GM19455 (cell line): ENCODE data around the gene MTF2.

Experiments used
- ATAC-seq: cut with Tn5 transposase; IDR thresholded peaks from one replicate; pipeline ENCODE4 v1.9.1; 2021; ENCODE audit not compliant: unreplicated experiment

The MTF2 gene

GRCh38 chr1:93082313-93082712 lies 3.2 kb downstream of the MTF2 start:
- ATAC-seq: no peak

- no peak for ATAC-seq
Measured at GRCh38 chr1:93083979-93084378, 4.9 kb downstream of the MTF2 start.

GRCh38 chr1:93087532-93087931 lies 8.4 kb downstream of the MTF2 start:
- no peak for ATAC-seq

- no peak for ATAC-seq
Measured at GRCh38 chr1:93093332-93094006, 14.4 kb downstream of the MTF2 start.

- ATAC-seq: no peak
Measured at GRCh38 chr1:93095804-93096585, 16.9 kb downstream of the MTF2 start.

- no peak for ATAC-seq
Measured at GRCh38 chr1:93102142-93102541, 23.1 kb downstream of the MTF2 start.

- no peak for ATAC-seq
Measured at GRCh38 chr1:93106226-93106625, 27.1 kb downstream of the MTF2 start.

GRCh38 chr1:93107395-93107794 lies 28.3 kb downstream of the MTF2 start:
- no peak for ATAC-seq

- ATAC-seq: no peak
Measured at GRCh38 chr1:93108335-93108734, 29.3 kb downstream of the MTF2 start.

- ATAC-seq: no peak
Measured at GRCh38 chr1:93109578-93109977, 30.5 kb downstream of the MTF2 start.

GRCh38 chr1:93111065-93111464 lies 32.0 kb downstream of the MTF2 start:
- no peak for ATAC-seq

GRCh38 chr1:93111561-93111960 lies 32.5 kb downstream of the MTF2 start:
- ATAC-seq: no peak

GRCh38 chr1:93113127-93113526 lies 34.0 kb downstream of the MTF2 start:
- no peak for ATAC-seq

- no peak for ATAC-seq
Measured at GRCh38 chr1:93114391-93114790, 35.3 kb downstream of the MTF2 start.

GRCh38 chr1:93120614-93121013 lies 41.5 kb downstream of the MTF2 start:
- no peak for ATAC-seq

- ATAC-seq: no peak
Measured at GRCh38 chr1:93123201-93123783, 44.2 kb downstream of the MTF2 start.

- ATAC-seq: no peak
Measured at GRCh38 chr1:93124556-93125355, 45.7 kb downstream of the MTF2 start.

GRCh38 chr1:93129507-93130099 lies 50.5 kb downstream of the MTF2 start:
- no peak for ATAC-seq

GRCh38 chr1:93132638-93133037 lies 53.6 kb downstream of the MTF2 start:
- no peak for ATAC-seq

GRCh38 chr1:93136445-93136844 lies 57.4 kb downstream of the MTF2 start:
- no peak for ATAC-seq
